HUDEP-2 (cell line): Measurements from ENCODE around the gene RAB2B.
A peak's percentile ranks its signal among the peaks of the same experiment; 100 is the strongest.

Experiments used
- DNase-seq, 76 experiments: peaks; one replicate each; lab custom pipeline; 2025; ENCODE audit not compliant: unreplicated experiment in 76 of 76; lab: John Stamatoyannopoulos, UW

The RAB2B gene

DNA sequence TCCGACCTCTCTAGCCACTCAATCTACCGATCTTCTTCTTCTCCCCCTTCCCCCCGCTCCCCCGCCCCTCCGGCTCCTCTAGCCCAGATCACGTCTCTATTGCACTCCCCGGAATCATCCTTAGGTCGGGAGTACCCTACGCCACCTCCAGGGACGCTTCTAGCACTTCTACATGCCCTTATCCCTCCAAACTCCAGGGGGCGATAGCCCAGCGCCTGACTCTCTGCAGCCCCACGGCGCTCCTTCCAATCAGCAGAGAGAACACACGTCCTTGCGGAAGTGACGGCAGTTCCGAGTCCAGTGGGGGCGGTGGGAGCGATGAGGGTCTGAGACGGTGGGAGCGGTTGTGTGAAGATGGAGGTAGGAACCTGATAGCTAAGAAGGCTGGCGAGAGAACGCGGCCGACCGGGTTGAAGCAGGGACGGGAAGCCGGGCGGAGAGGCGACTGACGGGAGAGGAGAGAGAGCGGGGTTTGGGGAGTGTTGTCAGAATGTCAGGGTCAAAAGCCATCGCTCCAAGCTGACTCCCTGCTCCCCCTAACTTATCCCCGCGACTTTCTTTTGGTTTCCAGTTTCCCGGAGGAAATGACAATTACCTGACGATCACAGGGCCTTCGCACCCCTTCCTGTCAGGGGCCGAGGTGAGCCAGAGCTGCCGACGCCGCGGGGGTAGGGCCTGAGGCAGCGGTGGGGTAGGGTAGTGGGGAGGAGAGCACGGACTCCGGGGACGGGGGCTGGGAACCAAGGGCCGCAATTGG, at the start of gene RAB2B, which contains the start of gene TOX4:
Gene RAB2B, minus strand, starts transcription at position 35 of the 757 bp plus-strand sequence. CDS start 87 bp downstream, outside the sequence.
Gene TOX4, plus strand, starts transcription at position 271 of the 757 bp plus-strand sequence. Its CDS starts 84 bp downstream, at position 355.
- peak; percentile 40 to 98 (median 93) for DNase-seq

DNA sequence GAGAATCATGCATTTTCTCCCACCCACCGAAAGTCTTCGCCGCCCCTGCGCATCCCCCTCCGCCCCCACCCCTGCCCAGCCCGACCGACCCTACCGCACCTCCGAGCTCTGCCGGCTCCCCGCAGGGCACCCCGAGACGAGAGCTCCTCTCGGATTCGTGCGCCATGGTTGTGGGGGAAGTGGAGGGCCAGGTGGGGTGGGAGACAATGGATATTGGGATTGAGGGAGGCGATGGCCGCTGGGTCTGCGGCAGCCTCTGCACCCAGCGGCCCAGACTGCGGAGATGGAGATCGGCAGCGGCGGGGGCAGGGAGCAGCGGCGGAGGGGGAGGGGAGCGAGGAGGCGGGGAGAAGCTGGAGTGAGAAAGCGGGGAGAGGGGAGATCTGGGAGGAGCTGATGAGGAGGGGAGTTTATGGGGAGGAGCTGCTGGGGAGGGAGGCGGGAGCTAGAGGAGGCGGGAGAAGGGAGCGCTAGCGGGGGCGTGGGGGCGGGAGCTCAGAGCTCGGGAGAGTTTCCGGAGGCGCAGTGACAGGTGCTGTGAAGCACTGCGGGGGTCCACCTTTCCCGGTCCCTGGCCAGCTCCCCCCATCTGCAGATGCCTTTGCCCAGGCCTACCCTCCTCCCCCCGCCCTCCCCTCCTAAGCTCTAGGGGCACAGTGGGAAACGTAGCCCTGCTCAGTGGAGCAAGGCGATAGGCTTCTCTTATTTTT, 49.4 kb upstream of the RAB2B start, which contains the start of gene SALL2:
Gene SALL2, minus strand, starts transcription at position 385 of the 710 bp plus-strand sequence. Its CDS starts 219 bp downstream, at position 166.
- DNase-seq: peak in 11 of 76 experiments; percentile 6 to 42 (median 18)

DNA sequence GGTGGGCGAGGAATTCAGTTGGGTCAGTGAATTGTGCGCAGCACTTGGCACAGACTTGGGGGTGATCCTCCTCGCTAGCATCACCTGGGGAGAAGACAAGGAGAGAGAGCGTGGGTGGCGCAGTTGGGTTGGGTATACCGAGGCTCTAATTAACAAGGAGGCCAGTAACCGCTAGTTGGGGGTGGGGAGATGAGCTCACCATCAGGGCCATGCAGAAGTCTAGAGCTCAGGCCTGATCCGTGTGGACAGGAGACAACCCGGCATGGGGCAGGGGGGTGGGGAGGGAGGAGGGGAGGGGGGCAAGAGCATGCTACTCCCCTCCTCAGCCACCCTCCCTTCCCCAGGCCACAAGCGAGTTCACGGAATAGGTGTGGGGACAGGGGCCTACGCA, 48.8 kb upstream of the RAB2B start:
- no peak for DNase-seq

DNA sequence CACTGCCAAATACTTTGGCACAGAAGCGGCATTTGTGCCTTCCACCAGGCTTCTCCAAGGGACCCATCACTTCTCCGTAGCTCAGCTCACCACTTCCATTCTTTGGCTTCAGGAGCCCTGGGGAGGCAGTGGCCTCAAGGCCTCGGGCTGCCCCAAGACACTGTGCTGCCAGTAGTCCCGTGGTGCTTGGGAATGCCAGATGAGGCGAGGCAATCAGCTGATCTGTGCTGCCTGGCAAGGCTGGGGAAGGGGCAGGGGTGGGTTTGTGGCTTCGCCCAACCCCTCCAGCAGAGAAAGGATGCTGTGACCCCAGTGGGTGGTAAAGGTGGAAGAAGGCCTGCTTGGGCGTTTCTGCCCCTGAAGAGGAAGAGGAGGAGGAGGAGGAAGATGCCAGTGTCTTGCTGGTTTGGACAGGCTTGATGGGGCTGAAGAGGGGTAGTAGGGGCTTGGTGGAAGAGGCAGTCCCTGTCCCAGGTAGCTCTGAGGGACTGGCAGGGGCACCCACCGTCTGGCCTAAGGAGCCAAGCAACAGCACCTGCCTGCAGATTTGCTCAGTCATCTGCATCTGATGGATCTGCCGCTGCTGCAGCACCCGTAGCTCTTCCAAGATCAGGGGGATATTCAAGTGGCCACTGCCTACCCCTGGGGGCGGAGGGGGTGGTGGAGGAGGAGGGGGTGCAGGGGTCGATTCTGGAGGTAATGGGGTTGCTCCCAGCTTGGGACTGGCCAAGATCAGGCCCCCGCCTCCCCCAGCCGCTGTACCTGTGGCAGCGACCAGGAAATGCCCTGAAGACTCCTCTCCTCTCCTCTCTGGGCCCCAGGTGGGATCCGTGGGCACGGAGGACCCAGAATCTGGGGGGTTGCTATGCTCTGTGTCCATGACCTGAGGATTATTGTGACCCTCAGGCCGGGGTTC, 48.1 kb upstream of the RAB2B start:
- no peak for DNase-seq

DNA sequence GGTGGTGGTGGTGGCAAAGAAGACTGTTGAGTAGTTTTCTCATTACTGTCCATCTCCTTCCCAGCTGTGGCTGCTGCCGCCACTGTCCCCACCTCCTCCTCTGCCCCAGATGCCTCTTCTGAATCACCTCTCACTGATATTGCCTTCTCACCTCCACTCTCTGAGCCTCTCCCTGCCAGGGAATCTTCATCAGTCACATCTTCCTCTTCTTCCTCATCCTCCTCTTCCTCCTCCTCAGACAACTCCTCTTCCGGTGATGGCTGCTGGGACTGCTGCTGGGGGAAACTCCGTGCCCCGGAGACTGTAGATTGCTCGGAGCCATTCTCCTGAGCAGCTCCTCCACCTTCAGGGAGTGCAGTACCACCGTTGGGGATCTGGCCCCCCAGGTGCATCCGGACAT, 46.4 kb upstream of the RAB2B start:
- DNase-seq: no peak

DNA sequence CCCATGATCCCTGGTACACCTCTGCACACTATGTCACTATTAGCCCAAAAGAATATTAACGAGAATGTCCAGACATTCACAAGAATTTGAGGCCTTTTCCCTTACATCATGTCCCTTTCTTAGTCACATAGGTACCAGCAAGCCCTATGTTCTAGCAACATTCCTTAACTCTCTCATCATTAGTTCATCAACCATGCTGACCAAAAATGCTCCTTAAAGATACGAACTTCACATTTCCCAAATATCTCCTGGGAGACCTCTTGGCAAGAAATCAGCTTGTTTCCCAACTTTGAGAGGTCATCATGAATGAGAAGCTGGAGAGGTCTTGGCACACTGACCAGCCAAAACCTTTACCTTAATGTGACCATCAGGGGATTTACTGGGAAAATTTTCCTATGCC, 44.7 kb upstream of the RAB2B start:
- no peak for DNase-seq

DNA sequence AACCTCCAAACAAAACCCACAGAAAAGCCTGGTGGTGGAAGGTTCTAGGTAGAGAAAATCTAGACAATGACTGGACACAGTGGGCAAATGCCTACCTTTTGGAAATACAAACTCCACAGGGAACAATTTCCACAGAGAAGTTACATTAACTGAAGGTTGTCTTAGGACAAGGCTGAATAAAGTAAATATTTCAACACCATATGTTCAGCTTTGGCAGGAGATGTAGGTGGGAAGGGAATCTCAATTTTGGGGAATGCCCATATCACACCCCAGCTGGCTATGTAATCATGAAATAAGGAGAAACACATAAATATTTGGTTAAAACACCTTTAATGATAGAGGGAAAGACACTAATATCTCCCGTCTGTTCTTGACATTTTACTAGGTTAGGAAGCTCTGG, 44.0 kb upstream of the RAB2B start:
- DNase-seq: no peak

DNA sequence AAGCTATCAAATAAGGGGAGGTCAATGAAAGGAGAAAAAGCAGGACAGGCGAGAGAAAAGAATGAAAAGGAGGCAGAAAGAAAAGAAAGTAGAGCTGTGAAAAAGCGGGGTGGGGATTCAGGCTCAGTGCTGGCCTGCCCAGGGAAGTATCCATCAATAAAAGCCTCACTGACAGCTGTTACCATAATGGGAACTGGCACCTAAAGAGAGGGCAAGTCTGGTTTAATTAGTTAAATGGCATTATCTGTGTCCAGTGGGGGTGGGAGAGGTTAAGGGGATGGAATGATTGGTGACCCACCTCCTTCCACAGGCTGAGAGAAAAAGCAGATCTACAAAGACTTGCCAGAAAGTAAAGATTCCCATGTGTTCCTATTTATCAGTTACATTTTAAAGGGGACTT, 42.0 kb upstream of the RAB2B start:
- no peak for DNase-seq

DNA sequence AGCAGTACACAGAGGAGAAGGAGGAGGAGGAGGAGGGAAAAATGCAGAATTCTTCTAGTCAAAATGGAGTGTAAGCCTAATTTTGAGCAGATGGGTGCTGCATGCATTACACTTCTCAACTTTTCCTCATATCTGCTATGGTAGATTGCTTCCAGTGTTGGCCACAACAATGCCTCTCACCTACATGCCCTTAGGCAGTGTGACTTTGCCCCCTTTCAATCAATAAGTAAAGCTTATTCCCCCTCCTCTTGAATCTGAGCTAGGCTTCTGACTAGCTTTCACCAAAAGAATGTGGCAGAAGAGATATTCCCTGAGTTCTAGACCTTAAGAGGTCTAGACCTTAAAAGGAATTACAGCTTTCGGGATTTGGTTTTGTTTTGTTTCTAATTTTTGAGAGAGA, 37.6 kb upstream of the RAB2B start:
- no peak for DNase-seq

DNA sequence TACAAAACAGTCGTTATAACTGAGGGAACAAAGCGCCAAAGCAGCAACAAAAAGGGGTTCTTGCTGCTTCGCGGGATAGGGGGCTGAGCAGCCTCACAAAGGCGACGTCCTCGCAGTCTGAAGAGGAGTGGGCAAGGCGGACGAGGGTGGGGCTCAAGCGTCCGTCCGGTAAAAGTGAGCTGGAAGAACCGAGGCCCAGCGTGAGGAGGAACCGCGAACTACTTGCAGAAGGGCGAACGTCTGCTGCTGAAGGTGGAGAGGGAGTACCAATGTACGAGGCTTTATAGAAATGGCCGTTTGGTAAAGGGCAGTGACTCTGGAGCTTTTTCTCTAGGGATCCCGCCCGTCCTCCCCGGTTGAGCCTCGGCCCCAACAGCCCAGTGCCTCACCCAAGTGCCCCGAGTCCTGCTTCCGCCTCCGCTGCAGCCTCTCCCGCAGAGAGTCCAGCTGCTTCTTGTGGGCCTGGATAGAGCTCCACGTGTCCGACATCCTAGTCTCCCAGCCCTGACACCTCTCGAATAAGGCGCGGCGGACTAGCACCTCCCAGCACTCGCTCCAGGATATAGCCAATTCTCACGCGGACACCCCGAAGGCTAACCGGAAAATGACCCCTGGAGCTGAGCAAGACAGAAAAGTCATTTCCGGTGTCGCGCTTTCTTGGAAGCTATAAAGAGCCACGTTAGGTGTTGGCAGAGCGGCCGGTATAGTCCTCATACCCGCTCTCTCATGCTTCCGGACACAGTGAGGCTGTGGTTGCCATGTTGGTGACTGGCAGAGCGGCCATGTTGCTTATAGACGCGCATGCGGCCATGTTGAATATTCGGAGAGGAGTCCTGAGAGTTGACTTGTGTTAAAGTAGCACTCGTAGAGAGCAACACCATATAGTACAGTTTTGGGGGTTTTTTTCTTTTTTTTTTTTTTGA, 34.2 kb upstream of the RAB2B start, which contains the start of gene METTL3:
Gene METTL3, minus strand, starts transcription at position 606 of the 923 bp plus-strand sequence. Its CDS starts 117 bp downstream, at position 489.
- peak; percentile 34 to 98 (median 94) for DNase-seq

DNA sequence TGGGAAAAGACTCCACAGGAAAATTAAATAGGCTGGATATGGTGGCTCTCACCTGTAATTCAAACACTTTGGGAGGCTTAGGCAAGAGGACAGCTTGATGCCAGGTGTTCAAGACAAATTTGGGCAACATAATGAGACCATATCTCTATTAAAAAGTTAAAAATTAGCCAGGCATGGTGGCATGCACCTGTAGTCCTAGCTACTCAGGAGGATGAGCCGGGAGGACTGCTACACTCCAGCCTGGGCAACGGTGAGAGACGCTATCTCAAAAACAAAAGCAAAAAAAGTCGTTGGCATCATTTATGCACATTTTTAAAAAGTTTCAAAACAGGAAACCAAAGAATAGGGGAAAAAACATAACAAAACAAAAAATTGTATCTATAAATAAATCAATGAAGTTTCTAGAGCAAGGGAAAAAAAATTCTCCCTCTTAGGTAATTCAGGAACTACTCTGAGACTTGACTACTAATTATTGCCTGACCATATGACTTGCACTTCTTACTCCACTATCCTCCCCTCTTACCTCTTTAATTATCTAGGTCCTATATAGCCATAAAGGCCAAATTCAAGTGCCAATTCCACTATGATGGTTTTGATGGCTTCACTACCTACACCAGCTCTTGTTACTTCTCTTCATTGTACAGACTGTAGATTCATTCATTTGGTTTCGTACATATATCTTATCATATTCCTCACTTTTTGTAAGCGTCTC, 32.8 kb upstream of the RAB2B start:
- no peak for DNase-seq

DNA sequence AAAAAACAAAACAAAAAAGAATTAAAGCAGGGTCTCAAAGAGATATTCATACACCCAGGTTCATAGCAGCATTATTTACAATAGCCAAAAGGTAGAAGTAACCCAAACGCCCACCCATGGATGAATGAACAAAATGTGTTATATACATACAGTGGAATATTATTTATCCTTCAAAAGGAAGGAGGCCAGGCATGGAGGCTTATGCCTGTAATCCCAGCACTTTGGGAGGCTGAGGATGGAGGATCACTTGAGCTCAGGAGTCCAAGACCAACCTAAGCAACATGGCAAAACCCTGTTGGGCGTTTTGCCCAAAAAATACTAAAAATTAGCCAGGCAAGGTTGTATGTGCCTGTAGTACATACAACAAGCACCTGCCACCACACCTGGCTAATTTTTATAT, 29.8 kb upstream of the RAB2B start:
- DNase-seq: no peak

DNA sequence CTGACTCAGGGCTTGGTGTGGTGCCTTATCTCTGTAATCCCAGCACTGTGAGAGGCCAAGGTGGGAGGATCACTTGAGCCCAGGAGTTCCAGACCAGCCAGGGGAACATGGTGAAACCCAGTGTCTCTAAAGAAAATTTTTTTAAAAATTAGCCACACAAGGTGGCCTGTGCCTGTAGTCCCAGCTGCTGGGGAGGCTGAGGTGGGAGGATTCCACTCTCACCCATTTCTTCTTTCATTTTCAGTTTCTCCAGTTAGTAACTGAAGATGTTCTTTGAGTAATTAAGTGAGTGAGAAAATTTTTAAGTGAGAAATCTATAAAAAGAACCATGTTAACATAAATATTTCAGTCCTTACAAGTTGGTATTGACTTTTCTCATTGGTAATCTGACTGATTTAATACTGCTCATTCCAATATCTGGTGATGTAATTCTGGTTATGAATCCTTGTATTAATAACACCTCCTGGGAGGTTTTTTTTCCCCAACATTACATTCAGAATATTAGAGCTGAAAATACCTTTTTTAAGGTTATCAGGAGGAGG, 28.3 kb upstream of the RAB2B start:
- peak in 5 of 76 experiments; percentile 6 to 24 (median 8) for DNase-seq

DNA sequence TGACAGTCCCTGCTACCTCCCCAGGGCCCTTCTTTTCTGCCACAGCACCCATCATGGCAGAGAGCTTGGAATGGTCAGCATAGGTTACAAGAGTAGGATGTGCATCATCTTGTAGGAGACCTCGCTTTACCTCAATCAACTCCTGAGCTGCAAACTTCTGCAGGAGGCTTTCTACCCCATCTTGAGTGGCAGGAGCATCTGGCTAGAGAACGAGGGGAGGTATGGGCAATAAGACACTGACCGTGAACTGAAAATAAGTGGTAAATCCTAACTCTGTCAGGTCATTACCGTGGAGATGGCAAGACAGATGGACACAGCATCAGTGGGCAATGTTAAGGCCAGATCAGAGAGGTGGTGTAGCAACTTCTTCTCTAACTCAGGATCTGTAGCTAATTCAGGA, 26.6 kb upstream of the RAB2B start:
- DNase-seq: no peak

DNA sequence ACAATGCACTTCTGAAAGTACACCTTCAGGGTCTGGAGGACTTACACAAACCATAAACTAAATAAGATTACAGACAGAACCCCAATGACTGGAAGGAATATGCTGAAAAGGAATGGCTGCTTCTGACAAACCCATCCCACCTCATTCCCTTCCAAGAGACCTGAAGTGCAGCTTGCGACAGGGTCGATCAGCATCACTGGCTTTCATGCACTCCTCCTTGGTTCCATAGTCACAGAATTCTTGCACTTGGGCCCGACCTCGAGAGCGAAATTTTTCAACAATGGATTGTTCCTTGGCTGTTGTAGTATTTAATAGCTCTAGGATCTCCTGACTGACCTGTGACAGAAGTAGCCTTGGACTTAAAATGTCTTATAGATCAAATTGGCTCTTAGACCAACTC, 24.8 kb upstream of the RAB2B start:
- DNase-seq: no peak

DNA sequence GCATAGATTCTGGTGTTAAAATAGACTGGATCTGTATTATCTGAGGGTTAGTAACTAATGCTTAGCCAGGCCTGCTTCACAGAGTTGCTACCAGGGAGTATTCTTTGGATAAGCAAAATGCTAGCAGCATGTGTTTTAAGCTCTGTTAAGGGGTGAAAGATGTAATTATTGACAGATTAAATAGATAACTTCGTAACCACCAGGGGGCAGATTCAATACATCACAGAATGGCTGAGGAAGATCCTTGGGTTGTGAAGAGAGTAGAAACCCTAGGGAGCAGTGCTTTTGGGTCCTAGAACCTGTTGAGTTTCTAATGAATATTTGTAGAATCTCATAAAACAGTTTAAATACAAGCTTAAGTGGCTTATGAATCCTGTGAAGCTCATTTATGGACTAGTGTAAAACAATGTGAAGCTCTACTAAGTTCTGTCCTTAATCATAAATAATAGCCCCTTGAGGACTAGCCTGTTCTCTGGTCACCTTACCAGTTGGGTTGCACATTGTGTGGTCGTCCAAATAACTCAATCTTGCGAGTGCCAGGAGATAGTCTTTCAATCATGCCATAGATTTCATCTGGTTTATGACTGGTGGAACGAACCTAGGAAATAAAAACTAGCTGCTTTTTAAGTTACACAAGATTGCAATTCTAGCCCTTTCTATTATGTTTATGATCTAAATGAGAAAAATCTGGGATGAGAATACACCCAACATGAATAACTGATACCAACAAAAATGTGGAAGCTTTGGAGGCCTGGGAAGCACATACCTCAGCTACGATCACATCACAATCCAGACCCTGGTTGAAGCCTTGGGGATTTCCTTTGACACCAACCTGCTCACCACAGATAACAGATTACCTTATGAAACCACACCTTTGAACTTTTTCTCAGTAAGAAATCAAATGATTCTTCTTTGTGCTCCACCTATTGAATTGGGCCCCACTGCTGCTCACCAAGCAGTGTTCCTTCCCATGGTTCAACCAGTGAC, 22.1 kb upstream of the RAB2B start:
- peak in 25 of 76 experiments; percentile 1 to 54 (median 24) for DNase-seq

DNA sequence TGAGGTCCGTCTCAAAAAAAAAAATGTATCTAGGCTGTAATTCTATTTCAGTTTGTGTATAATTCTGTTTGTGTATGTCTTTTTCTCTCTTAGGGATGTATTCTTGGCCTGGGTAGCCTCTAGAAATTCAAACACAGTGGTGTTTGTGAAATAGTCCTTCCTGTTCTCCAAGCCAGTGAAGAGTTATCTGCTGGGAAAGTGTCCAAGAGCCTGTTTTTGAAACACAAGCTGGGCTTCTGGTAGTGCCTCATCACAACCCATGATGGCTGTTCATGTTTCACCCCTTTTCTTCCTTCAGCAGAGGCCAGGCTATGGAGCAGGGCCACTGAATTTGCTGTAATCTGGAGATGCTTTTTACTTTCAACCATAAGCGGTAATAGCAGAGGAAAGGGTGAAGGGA, 19.7 kb upstream of the RAB2B start:
- no peak for DNase-seq
